ENCODE results near the gene SEPTIN7. TPM values are rescaled to one million over a fixed set of nuclear protein-coding genes. Genes with fewer than 3 reads are reported as not detected.
A peak's percentile ranks its signal among the peaks of the same experiment; 100 is the strongest.

Gene SEPTIN7
- total RNA-seq, 1 donor: 178 TPM

- no peak overlapping the region for H3K4me3 ChIP-seq (ENCODE audit: insufficient read depth, low read length)
- H3K27ac ChIP-seq (ENCODE audit: low read depth, low read length): no peak overlapping the region
- no peaks in the 10 kb centered on the region for H3K4me1 ChIP-seq (ENCODE audit: insufficient read depth, low read length)
- H3K27me3 ChIP-seq (ENCODE audit: insufficient read depth, low read length): no peaks in the 10 kb centered on the region
- no peak for TF ChIP-seq CTCF (IDR thresholded peaks at IDR 0.05; ENCODE audit: extremely low read depth, low read depth, low read length)
- H4K20me1 ChIP-seq (ENCODE audit: insufficient read depth, low read length): no peaks in the 10 kb centered on the region
- H3K4me2 ChIP-seq (ENCODE audit: insufficient read depth, low read length): no peak overlapping the region
- DNase-seq (ENCODE audit: insufficient read length, low spot score, missing footprints): no peak
- no peaks in the 10 kb centered on the region for H3K36me3 ChIP-seq (ENCODE audit: insufficient read depth, low read length)
- H2AFZ ChIP-seq (ENCODE audit: low read length): no peak overlapping the region
- H3K79me2 ChIP-seq (ENCODE audit: insufficient read depth, low read length): no peaks in the 10 kb centered on the region
- no peaks in the 10 kb centered on the region for H3K9me3 ChIP-seq (ENCODE audit: low read depth, low read length)
Observed at GRCh38 chr7:35785250-35785649, 15.6 kb upstream of the SEPTIN7 start.

- H2AFZ ChIP-seq (ENCODE audit: low read length): no peak overlapping the region
- no peaks in the 10 kb centered on the region for H3K36me3 ChIP-seq (ENCODE audit: insufficient read depth, low read length)
- H3K4me2 ChIP-seq (ENCODE audit: insufficient read depth, low read length): no peak overlapping the region
- no peak overlapping the region for H3K27ac ChIP-seq (ENCODE audit: low read depth, low read length)
- H3K27me3 ChIP-seq (ENCODE audit: insufficient read depth, low read length): no peaks in the 10 kb centered on the region
- TF ChIP-seq CTCF (IDR thresholded peaks at IDR 0.05; ENCODE audit: extremely low read depth, low read depth, low read length): no peak
- no peaks in the 10 kb centered on the region for H3K79me2 ChIP-seq (ENCODE audit: insufficient read depth, low read length)
- no peaks in the 10 kb centered on the region for H4K20me1 ChIP-seq (ENCODE audit: insufficient read depth, low read length)
- H3K4me1 ChIP-seq (ENCODE audit: insufficient read depth, low read length): peaks cover under 1% of the 10 kb centered on the region
- DNase-seq (ENCODE audit: insufficient read length, low spot score, missing footprints): no peak
- no peak overlapping the region for H3K4me3 ChIP-seq (ENCODE audit: insufficient read depth, low read length)
- no peaks in the 10 kb centered on the region for H3K9me3 ChIP-seq (ENCODE audit: low read depth, low read length)
Observed at GRCh38 chr7:35787925-35788324, 12.9 kb upstream of the SEPTIN7 start.

- H3K9me3 ChIP-seq (ENCODE audit: low read depth, low read length): no peaks in the 10 kb centered on the region
- H4K20me1 ChIP-seq (ENCODE audit: insufficient read depth, low read length): no peaks in the 10 kb centered on the region
- TF ChIP-seq CTCF (IDR thresholded peaks at IDR 0.05; ENCODE audit: extremely low read depth, low read depth, low read length): no peak
- H3K4me1 ChIP-seq (ENCODE audit: insufficient read depth, low read length): peaks cover 8% of the 10 kb centered on the region
- H3K4me3 ChIP-seq (ENCODE audit: insufficient read depth, low read length): no peak overlapping the region
- no peaks in the 10 kb centered on the region for H3K27me3 ChIP-seq (ENCODE audit: insufficient read depth, low read length)
- H3K4me2 ChIP-seq (ENCODE audit: insufficient read depth, low read length): no peak overlapping the region
- H3K36me3 ChIP-seq (ENCODE audit: insufficient read depth, low read length): no peaks in the 10 kb centered on the region
- no peak overlapping the region for H3K27ac ChIP-seq (ENCODE audit: low read depth, low read length)
- peak; percentile 76 for DNase-seq (ENCODE audit: insufficient read length, low spot score, missing footprints)
- H2AFZ ChIP-seq (ENCODE audit: low read length): no peak overlapping the region
- H3K79me2 ChIP-seq (ENCODE audit: insufficient read depth, low read length): no peaks in the 10 kb centered on the region
Observed at GRCh38 chr7:35792472-35792871, 8.4 kb upstream of the SEPTIN7 start.

GRCh38 chr7:35792873-35793489, 7.9 kb upstream of the SEPTIN7 start:
- TF ChIP-seq CTCF (IDR thresholded peaks at IDR 0.05; ENCODE audit: extremely low read depth, low read depth, low read length): no peak
- H2AFZ ChIP-seq (ENCODE audit: low read length): peak overlapping the region; percentile 72

More at GRCh38 chr7:35792873-35793489, 7.9 kb upstream of the SEPTIN7 start:
- peak overlapping the region; percentile 30 for H3K4me3 ChIP-seq (ENCODE audit: insufficient read depth, low read length)
- H3K27me3 ChIP-seq (ENCODE audit: insufficient read depth, low read length): no peaks in the 10 kb centered on the region
- H3K9me3 ChIP-seq (ENCODE audit: low read depth, low read length): no peaks in the 10 kb centered on the region
- no peaks in the 10 kb centered on the region for H3K36me3 ChIP-seq (ENCODE audit: insufficient read depth, low read length)
- H3K79me2 ChIP-seq (ENCODE audit: insufficient read depth, low read length): no peaks in the 10 kb centered on the region
- peak overlapping the region; percentile 57 for H3K4me2 ChIP-seq (ENCODE audit: insufficient read depth, low read length)
- H4K20me1 ChIP-seq (ENCODE audit: insufficient read depth, low read length): no peaks in the 10 kb centered on the region
- no peak overlapping the region for H3K27ac ChIP-seq (ENCODE audit: low read depth, low read length)
- peaks cover 8% of the 10 kb centered on the region for H3K4me1 ChIP-seq (ENCODE audit: insufficient read depth, low read length)
- DNase-seq (ENCODE audit: insufficient read length, low spot score, missing footprints): no peak

Measured in osteoblast (primary cell).